Heart left ventricle (tissue), 16 donors: Measurements from ENCODE around the gene LYPD4. TPM values are rescaled to one million over a fixed set of nuclear protein-coding genes. Genes with fewer than 3 reads are reported as not detected.

ENCODE experiments used
- ATAC-seq, 4 donors: fragments of 200-7000 bp; cut with Tn5 transposase; one replicate each; pipeline ENCODE4 v1.9.1; 2020 to 2022; ENCODE audit warnings: moderate library complexity in 4 of 4, mild to moderate bottlenecking in 3 of 4, moderate number of reproducible peaks in 1 of 4
- DNase-seq, 5 donors: peaks; one replicate each; pipeline ENCODE4 v3.0.0-alpha.2; 2020
- H3K27ac ChIP-seq, 12 donors: fragments of 200-600 bp; sonication (generic) in 4 of 12; one replicate each; pipeline versions ENCODE4 v1.5.0 to v1.8.0; 2016 to 2022; ENCODE audit warnings: mild to moderate bottlenecking in 2 of 12
- H3K27me3 ChIP-seq, 9 donors: fragments of 200-600 bp; sonication (generic) in 2 of 9; one replicate each; pipeline versions ENCODE4 v1.5.1 to v1.8.0; 2016 to 2022; ENCODE audit warnings: mild to moderate bottlenecking in 3 of 9
- H3K36me3 ChIP-seq, 9 donors: fragments of 200-600 bp; sonication (generic) in 2 of 9; one replicate each; pipeline versions ENCODE4 v1.5.0 to v1.8.0; 2018 to 2022; ENCODE audit warnings: mild to moderate bottlenecking in 2 of 9
- H3K4me1 ChIP-seq, 12 donors: fragments of 200-600 bp; sonication (generic) in 4 of 12; one replicate each; pipeline versions ENCODE4 v1.5.0 to v1.8.0; 2016 to 2022; ENCODE audit warnings: mild to moderate bottlenecking in 3 of 12
- H3K4me3 ChIP-seq, 12 donors: fragments of 200-600 bp; sonication (generic) in 4 of 12; one replicate each; pipeline versions ENCODE4 v1.5.0 to v1.8.0; 2017 to 2022; ENCODE audit warnings: mild to moderate bottlenecking in 9 of 12, moderate library complexity in 4 of 12
- H3K9me3 ChIP-seq, 12 donors: fragments of 200-600 bp; sonication (generic) in 4 of 12; one replicate each; pipeline versions ENCODE4 v1.5.0 to v1.8.0; 2016 to 2022; ENCODE audit warnings: mild to moderate bottlenecking in 1 of 12
- POLR2A ChIP-seq, 2 donors: fragments of 450-650 bp; IDR thresholded peaks; one replicate each; pipeline ENCODE4 v1.6.1; 2017; ENCODE audit warnings: antibody characterized with exemption in 2 of 2, mild to moderate bottlenecking in 2 of 2, moderate library complexity in 2 of 2
- WGBS, 4 donors: extraction: QIAGEN DNeasy Blood & Tissue Kit in 2 of 4; methylation state at CpG; one replicate each; pipeline versions ENCODE4 v1.1.5 to v1.1.7; 2013 to 2018; 5-methylcytosine and 5-hydroxymethylcytosine counted together
- intact Hi-C, 10 donors: fragments of 100-400 bp; cut with DNase I; formaldehyde crosslinking; loops; one replicate each; pipeline versions ENCODE4 v1.11.1 to v1.14.2; 2022
- polyA plus RNA-seq, 2 donors: library from polyadenylated mRNA; stranded (reverse); fragments of 200-250 nt; gene quantifications; one replicate each; pipeline ENCODE4 v1.2.3, GENCODE V29; 2013
- total RNA-seq, 9 donors: library from RNA; depleted of rRNA in 2 of 9; stranded (reverse); fragments of >200 nt in 2 of 9; fragmentation: NEBNext Ultra II Directional in 3 of 9; extraction: Animal tissue kit (Norgen Biotek cat#: 25700) in 3 of 9; gene quantifications; one replicate each; pipeline versions ENCODE4 v1.1.0 to v1.2.4, GENCODE V29; 2016 to 2023
- TF ChIP-seq, protein P1 (sequence below), 12 donors: fragments of 200-600 bp; sonication (generic) in 4 of 12; IDR thresholded peaks; one replicate each; pipeline versions ENCODE4 v1.5.0 to v1.8.0; 2018 to 2022; ENCODE audit warnings: antibody characterized with exemption in 12 of 12, mild to moderate bottlenecking in 5 of 12
- donor health status: ischemic (EF 13 %, LVEDD 7.1; RV severe dilation, severe dysfunction).
- donor health status: healthy with polysubstance abuse.
- donor health status: DM: no; HTN: yes; CAD: no.
- donor health status: DM: no; HTN: no; CAD: no.
- donor health status: ischemic (EF 25% LVEDD 6.9; RV normal size, moderate dysfunction).
- donor health status: ischemic (EF 25% LVEDD 5.7; RV mildly dilated, moderate dysfunction).
- donor health status: healthy.
- donor health status: DM: yes; HTN: yes; CAD: no.
- donor health status: ischemic (EF 35%, LVEDD 5.7; RV mildly dilated, moderate dysfunction).
- donor health status: nonischemic (EF 11% LVEDD 7.7; RV severe dilation, severe dysfunction).
- donor health status: DM: yes; HTN: yes; CAD: no.
- donor health status: PGD.
- donor health status: ischemic (EF 29% LVEDD 5.4; RV normal size, mild dysfunction).
- donor health status: nonischemic (EF 23%, LVEDD 6.1; RV moderate dilation, normal function).

The LYPD4 gene
- total and polyA plus RNA-seq, 11 donors, result not detected

GRCh38 chr19:41861116-41861768 is 16.8 kb upstream of the LYPD4 start:
- Histone ChIP-seq H3K4me1 (peaks cover 6 to 55% (median 31%) of the 10 kb centered on the region in 12 donors), H3K27me3 (no peaks in the 10 kb centered on the region), H3K27ac (peak overlapping the region in 8 of 12 donors; percentile 94 to 99 (median 96)), H3K9me3 (no peaks in the 10 kb centered on the region), H3K36me3 (peaks cover 0 to 56% (median 52%) of the 10 kb centered on the region in 9 donors), H3K4me3 (peak overlapping the region; percentile 74 to 94 (median 86))
- DNase-seq (no peak), ATAC-seq (no peak)
- intact Hi-C loops, result loop anchor here in 3 of 10 donors (5.0 to 10.0 kb wide), 2 partner anchors 96 to 354 kb away; partner anchors contain the start of genes RABAC1 (in 2 of the 3) and DEDD2 (in 1 of the 3)
- WGBS, 4 donors, result 35 to 62% (median 44%) methylated on average over 4 to 9 of the region's 9 CpGs
- no peak for TF ChIP-seq POLR2A (IDR thresholded peaks at IDR 0.05)
- TF ChIP-seq, protein P1, sequence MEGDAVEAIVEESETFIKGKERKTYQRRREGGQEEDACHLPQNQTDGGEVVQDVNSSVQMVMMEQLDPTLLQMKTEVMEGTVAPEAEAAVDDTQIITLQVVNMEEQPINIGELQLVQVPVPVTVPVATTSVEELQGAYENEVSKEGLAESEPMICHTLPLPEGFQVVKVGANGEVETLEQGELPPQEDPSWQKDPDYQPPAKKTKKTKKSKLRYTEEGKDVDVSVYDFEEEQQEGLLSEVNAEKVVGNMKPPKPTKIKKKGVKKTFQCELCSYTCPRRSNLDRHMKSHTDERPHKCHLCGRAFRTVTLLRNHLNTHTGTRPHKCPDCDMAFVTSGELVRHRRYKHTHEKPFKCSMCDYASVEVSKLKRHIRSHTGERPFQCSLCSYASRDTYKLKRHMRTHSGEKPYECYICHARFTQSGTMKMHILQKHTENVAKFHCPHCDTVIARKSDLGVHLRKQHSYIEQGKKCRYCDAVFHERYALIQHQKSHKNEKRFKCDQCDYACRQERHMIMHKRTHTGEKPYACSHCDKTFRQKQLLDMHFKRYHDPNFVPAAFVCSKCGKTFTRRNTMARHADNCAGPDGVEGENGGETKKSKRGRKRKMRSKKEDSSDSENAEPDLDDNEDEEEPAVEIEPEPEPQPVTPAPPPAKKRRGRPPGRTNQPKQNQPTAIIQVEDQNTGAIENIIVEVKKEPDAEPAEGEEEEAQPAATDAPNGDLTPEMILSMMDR (IDR thresholded peaks at IDR 0.05), result no peak

DNA sequence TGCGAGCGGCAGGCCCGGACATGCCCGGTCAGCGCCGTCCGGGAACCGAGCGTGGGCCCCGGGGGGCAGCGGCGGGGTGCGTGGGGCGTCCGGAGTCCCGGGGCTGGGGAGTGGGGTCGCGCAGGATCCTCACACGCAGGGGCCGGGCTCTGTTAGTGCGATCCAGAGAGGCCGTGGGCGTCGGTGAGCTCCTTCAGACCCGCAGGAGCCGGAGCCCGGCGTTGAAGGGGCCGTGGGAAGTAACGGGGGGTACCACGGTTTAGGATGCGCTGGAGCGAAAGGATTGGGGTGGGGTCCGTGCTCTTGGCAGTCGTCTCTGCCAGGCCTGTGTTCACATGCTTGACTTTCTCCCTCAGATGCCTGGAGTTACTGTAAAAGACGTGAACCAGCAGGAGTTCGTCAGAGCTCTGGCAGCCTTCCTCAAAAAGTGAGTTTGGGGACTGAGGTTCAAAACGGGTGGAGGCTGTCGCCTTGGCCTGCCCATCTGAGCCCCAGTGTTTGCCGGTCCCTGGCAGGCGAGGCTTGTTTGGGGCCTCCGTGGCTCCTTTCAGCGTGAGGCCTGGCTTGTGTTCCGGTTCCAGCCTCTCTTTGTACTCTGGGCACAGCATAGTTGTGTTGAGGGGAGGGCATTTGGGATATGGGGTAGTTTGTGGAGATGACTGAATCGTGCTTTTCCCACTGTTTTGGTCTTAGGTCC is 16.1 kb upstream of the LYPD4 start:
- ATAC-seq (no peak), DNase-seq (peak in 1 of 5 donors; percentile 47)
- intact Hi-C loops, result loop anchor here in 3 of 10 donors (5.0 to 10.0 kb wide), 2 partner anchors 97 to 354 kb away; partner anchors contain the start of genes RABAC1 (in 2 of the 3) and DEDD2 (in 1 of the 3)

DNA sequence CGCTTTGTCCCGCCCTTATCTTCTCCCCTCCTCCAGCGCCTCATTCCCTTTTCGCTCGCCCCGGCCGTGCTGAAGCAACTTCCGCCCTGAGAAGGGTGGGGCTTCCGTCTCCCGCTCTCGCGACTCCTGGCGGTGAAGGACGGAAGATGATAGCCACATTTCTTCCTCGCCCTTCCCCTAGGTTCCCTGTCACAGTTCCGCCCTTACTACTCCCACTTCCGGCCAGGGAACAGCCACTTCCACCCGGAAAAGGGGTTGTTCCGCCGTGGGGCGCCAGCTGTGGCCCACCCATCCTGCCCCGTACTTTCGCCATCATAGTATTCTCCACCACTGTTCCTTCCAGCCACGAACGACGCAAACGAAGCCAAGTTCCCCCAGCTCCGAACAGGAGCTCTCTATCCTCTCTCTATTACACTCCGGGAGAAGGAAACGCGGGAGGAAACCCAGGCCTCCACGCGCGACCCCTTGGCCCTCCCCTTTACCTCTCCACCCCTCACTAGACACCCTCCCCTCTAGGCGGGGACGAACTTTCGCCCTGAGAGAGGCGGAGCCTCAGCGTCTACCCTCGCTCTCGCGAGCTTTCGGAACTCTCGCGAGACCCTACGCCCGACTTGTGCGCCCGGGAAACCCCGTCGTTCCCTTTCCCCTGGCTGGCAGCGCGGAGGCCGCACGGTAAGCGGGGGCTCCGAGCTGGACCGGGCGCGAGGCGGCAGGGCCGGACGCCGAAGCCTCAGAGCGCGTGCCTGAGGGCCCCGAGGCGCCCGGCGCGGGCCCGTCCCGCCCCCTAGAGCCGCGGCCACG is 15.3 kb upstream of the LYPD4 start, which contains the start of gene RPS19:
Gene RPS19 (plus strand): TSS at position 638 of the 801 bp plus-strand sequence. CDS start 520 bp downstream, outside the sequence.
- H3K4me1 ChIP-seq, result peaks cover 6 to 43% (median 30%) of the 10 kb centered on the region in 12 donors
- ATAC-seq (peak; percentile 95 to 97 (median 96)), DNase-seq (peak; percentile 98 to 99 (median 99))
- intact Hi-C loops, result loop anchor here in 5 of 10 donors (1.0 to 10.0 kb wide), 3 partner anchors 24 to 355 kb away; partner anchors contain the start of genes RABAC1 (in 2 of the 5) and DEDD2 (in 1 of the 5)
- no peaks in the 10 kb centered on the region for H3K9me3 ChIP-seq
- H3K36me3 ChIP-seq, result peaks cover 0 to 42% (median 39%) of the 10 kb centered on the region in 9 donors
- peak within 1 kb of the TSS; percentile 91 to 99 (median 97) for H3K27ac ChIP-seq
- peak within 1 kb of the TSS; percentile 74 to 94 (median 86) for H3K4me3 ChIP-seq
- H3K27me3 ChIP-seq, result no peaks in the 10 kb centered on the region
- 0% methylated on average over 40 to 76 of the region's 76 CpGs for WGBS, 4 donors
- TF ChIP-seq POLR2A (IDR thresholded peaks at IDR 0.05), result peak; percentile 31 to 78
- TF ChIP-seq, protein P1 (IDR thresholded peaks at IDR 0.05), result peak; percentile 44 to 81 (median 66)

More for the DNA sequence above, 16.1 kb upstream of the LYPD4 start:
- peak overlapping the region; percentile 91 to 99 (median 97) for H3K27ac ChIP-seq
- TF ChIP-seq POLR2A (IDR thresholded peaks at IDR 0.05), result no peak
- TF ChIP-seq, protein P1 (IDR thresholded peaks at IDR 0.05), result no peak
- 1 to 4% (median 1%) methylated on average over 5 to 45 of the region's 45 CpGs for WGBS, 4 donors
- peaks cover 6 to 49% (median 30%) of the 10 kb centered on the region in 12 donors for H3K4me1 ChIP-seq
- H3K9me3 ChIP-seq, result no peaks in the 10 kb centered on the region
- H3K27me3 ChIP-seq, result no peaks in the 10 kb centered on the region
- H3K4me3 ChIP-seq, result peak overlapping the region; percentile 74 to 94 (median 86)
- H3K36me3 ChIP-seq, result peaks cover 0 to 49% (median 46%) of the 10 kb centered on the region in 9 donors
